ENCODE measurements around the gene FAM124B. TPM values are rescaled to one million over a fixed set of nuclear protein-coding genes. Genes with fewer than 3 reads are reported as not detected.

The FAM124B gene
- total RNA-seq, 1 donor from 2014 or later: 2.1 TPM

DNA sequence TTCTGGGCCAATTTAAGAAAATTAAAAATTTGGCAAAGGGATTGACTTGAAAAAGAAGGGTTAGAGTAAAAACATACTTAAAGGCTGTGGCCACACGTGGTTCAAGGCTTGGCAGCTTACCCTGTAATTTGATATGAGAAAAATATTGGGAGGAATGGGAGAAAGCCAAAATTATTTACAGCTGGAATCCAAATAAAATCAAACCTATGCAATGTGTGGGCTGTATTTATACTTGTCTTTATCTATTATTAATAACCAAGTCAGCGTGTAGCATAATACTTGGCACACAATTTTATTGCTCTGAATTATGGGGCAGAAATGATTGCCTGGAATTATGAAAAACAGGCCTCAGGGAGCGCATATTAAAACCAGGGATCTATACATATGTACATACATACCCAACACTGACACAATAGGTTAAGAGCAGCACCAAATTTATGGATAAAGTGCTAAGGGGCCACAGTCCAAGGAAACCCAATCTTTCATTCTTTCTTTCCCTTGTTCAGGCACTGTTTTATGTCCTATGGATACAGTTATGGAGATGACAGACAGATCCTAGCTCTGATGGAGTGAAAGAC is 35.6 kb downstream of the FAM124B start:
- no peak for DNase-seq (ENCODE audit: low spot score)
- no peaks in the 10 kb centered on the region for H3K4me1 Mint-ChIP-seq (ENCODE audit: low read depth)
- H3K9me3 Mint-ChIP-seq: no peaks in the 10 kb centered on the region
- H3K27ac Mint-ChIP-seq: no peak overlapping the region
- H3K27me3 Mint-ChIP-seq (ENCODE audit: low read depth): peaks cover 13% of the 10 kb centered on the region
- no peaks in the 10 kb centered on the region for H3K36me3 Mint-ChIP-seq (ENCODE audit: low read depth)
- no peak overlapping the region for H3K4me3 Mint-ChIP-seq (ENCODE audit: low read depth)
- intact Hi-C loops (cut with micrococcal nuclease): no loop called here

DNA sequence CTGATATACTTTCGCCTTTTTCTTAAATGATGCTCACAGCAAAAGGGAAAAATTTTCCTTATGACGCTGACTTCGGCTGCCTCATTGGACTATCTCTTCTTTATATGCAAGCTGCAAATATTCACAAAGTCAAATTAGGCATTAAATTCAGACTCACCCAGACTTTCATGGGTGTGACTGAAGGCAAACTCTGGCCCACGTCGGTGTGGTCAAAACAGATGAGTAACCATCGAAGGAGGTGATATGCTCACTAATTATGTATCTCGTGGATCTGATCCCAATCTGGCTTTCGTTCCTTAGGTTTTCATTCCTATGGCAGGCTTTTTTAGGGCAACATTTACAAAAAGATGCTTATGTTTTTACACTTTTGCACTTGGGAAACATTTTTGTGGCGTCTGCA is 36.6 kb downstream of the FAM124B start:
- no peaks in the 10 kb centered on the region for H3K36me3 Mint-ChIP-seq (ENCODE audit: low read depth)
- no peak overlapping the region for H3K27ac Mint-ChIP-seq
- intact Hi-C loops (cut with micrococcal nuclease): no loop called here

DNA sequence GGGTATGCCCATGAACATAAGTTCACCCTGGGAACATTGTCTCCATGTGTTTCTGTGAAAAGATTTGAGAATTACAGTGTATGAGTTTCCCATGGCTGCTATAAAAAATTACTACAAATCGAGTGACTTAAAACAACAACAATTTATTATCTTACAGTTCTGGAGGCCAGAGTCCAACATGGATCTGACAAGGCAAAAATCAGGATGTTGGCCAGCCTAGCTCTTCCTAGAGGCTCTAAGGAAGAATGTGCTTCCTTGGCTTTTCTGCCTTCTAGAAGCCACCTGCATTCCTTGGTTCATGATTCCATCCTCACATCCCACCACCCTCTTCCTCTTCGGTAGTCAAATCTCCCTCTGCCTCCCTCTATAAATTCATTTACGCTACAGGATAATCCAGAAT is 38.6 kb downstream of the FAM124B start:
- H3K4me1 Mint-ChIP-seq (ENCODE audit: low read depth): no peaks in the 10 kb centered on the region
- no peaks in the 10 kb centered on the region for H3K9me3 Mint-ChIP-seq
- DNase-seq (ENCODE audit: low spot score): no peak
- H3K4me3 Mint-ChIP-seq (ENCODE audit: low read depth): no peak overlapping the region
- H3K27ac Mint-ChIP-seq: no peak overlapping the region
- intact Hi-C loops (cut with micrococcal nuclease): no loop called here
- no peaks in the 10 kb centered on the region for H3K36me3 Mint-ChIP-seq (ENCODE audit: low read depth)
- peaks cover 10% of the 10 kb centered on the region for H3K27me3 Mint-ChIP-seq (ENCODE audit: low read depth)

More for the DNA sequence above, 36.6 kb downstream of the FAM124B start:
- no peak for DNase-seq (ENCODE audit: low spot score)
- H3K4me1 Mint-ChIP-seq (ENCODE audit: low read depth): no peaks in the 10 kb centered on the region
- no peaks in the 10 kb centered on the region for H3K9me3 Mint-ChIP-seq
- no peak overlapping the region for H3K4me3 Mint-ChIP-seq (ENCODE audit: low read depth)
- H3K27me3 Mint-ChIP-seq (ENCODE audit: low read depth): peaks cover 12% of the 10 kb centered on the region

DNA sequence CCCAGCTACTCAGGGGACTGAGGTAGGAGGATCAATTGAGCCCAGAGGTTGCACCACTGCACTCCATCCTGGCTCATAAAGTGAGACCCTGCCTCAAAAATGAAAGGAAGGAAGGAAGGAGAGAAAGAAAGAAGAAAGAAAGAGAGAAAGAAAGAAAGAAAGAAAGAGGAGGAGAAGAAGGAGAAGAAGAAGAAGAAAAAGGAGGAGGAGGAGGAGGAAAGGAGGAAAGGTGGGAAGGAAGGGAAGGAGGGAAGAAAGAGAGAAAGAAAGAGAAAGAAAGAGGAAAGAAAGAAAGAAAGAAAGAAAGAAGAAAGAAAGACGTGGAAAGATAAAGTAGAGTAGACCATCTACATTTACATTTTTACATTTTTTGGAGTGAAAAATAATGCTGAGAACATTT is 39.8 kb downstream of the FAM124B start:
- no peaks in the 10 kb centered on the region for H3K4me1 Mint-ChIP-seq (ENCODE audit: low read depth)

DNA sequence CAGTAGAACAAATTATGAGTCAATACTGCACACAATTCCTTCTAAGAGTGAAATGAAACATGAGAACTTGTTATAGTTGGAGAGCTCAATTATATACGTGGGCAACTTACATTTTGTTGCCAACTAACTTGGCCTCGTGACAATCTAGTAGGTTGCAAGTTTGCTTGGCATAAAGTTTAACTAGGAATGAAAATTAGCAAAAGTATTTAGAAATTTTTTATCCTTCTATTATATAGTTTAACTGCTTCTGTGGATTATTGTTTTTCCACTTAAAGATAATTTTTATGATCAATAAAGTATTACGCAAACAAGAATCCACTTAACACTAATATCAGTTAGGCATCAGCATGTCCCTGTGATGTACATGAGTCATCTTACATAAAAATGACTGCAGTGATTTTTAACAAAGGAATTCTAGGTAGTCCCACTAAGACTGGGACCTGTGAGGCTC is 41.1 kb downstream of the FAM124B start:
- intact Hi-C loops (cut with micrococcal nuclease): no loop called here
- H3K27ac Mint-ChIP-seq: no peak overlapping the region
- no peaks in the 10 kb centered on the region for H3K4me1 Mint-ChIP-seq (ENCODE audit: low read depth)
- no peak overlapping the region for H3K4me3 Mint-ChIP-seq (ENCODE audit: low read depth)
- DNase-seq (ENCODE audit: low spot score): no peak
- peaks cover 10% of the 10 kb centered on the region for H3K27me3 Mint-ChIP-seq (ENCODE audit: low read depth)
- no peaks in the 10 kb centered on the region for H3K9me3 Mint-ChIP-seq
- H3K36me3 Mint-ChIP-seq (ENCODE audit: low read depth): no peaks in the 10 kb centered on the region

More for the DNA sequence above, 39.8 kb downstream of the FAM124B start:
- H3K4me3 Mint-ChIP-seq (ENCODE audit: low read depth): no peak overlapping the region
- H3K36me3 Mint-ChIP-seq (ENCODE audit: low read depth): no peaks in the 10 kb centered on the region
- intact Hi-C loops (cut with micrococcal nuclease): no loop called here
- no peak overlapping the region for H3K27ac Mint-ChIP-seq
- no peaks in the 10 kb centered on the region for H3K9me3 Mint-ChIP-seq
- no peak for DNase-seq (ENCODE audit: low spot score)
- peaks cover 10% of the 10 kb centered on the region for H3K27me3 Mint-ChIP-seq (ENCODE audit: low read depth)

DNA sequence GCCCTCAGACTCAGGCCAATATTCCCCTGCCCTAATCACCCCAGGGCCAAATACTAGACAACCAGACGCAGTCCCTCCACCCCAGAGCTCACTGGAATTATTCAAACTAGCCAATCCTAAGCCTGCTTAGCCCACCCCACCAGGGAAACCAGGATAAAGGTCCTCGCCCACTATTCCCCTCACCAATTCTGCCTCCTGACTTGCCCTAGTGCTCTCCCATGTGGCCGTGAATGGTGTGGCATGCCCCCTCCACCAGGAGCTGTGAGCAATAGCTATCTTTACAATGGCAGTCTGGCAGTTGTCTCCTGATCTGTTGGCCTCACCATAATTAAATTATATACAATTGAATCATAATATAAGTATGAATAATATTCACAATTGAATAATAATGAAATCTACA is 42.3 kb downstream of the FAM124B start:
- Mint-ChIP-seq H3K36me3 (ENCODE audit: low read depth) (no peaks in the 10 kb centered on the region), H3K9me3 (no peaks in the 10 kb centered on the region), H3K4me3 (ENCODE audit: low read depth) (no peak overlapping the region), H3K27ac (no peak overlapping the region), H3K4me1 (ENCODE audit: low read depth) (no peaks in the 10 kb centered on the region), H3K27me3 (ENCODE audit: low read depth) (peaks cover 10% of the 10 kb centered on the region)
- intact Hi-C loops (cut with micrococcal nuclease): no loop called here
- no peak for DNase-seq (ENCODE audit: low spot score)

DNA sequence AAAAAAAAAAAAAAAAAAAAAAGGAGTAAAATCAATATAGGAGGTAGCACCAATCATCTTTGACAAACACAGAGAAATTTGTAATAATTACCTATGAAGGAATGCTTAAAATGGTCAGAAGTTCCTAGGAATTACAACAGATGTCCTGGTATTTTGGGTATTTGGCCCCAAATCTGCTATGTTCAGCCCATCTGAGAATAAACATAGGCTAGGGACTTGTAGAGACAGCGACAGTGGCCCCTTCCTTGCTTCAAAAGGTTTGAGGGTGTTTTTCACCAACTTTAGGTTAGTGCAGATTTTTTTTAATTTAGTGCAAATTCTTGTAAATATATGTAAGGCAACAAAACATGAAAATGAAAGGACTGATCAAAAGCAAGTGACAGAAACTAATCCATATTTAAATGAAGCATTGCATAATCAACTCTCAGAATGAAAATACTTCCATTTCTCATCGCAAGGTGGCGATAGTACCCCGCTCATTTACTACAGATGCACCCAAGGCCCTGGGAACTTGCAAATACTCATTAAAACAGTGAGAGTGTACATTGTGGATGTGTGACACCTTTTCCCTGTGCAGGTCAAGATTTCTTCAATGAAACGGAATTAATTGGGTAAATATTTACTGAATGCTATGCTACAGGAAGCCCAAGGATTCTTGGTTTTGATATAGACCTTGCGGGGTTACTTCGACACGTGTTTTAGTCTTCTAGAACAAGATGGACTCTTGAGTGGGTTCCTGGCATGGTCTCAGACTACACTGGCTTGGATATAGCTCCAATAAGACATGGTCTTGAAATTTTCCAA is 44.6 kb downstream of the FAM124B start:
- Mint-ChIP-seq H3K9me3 (no peaks in the 10 kb centered on the region), H3K36me3 (ENCODE audit: low read depth) (no peaks in the 10 kb centered on the region), H3K4me3 (ENCODE audit: low read depth) (no peak overlapping the region), H3K4me1 (ENCODE audit: low read depth) (no peaks in the 10 kb centered on the region), H3K27me3 (ENCODE audit: low read depth) (peaks cover 10% of the 10 kb centered on the region), H3K27ac (no peak overlapping the region)
- peak; percentile 32 for DNase-seq (ENCODE audit: low spot score)
- intact Hi-C loops (cut with micrococcal nuclease): loop anchor here (1.0 to 2.0 kb wide), 3 partner anchors 92 to 421 kb away; no protein-coding TSS in a partner anchor

DNA sequence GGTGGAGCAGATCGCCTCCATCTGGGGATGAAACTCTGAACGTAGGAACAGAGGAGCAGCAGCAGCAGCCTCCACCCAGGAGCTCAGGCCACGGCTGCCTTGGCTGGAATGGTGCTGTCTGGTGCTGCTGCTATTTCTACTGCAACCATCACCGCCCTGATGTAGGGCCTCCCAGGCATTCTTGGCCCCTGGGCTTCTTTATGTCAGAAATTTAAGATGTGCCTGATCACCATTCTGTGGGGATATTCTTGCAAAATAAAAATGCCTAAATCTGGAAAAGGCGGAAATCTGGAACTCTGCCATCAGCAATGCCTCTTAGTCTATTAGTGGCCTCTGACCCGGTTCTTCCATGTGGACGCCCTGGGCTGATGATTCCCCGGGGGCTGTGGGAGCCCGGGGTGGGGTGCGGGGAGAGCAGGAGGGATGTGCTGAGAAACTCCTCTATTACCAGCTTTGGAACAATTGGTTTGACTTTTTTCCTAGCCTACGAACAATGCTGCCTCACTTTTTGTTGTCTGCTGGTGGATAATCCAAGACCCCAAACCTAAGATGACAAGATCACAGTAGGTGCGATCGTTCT is 47.2 kb downstream of the FAM124B start:
- DNase-seq (ENCODE audit: low spot score): no peak
- intact Hi-C loops (cut with micrococcal nuclease): no loop called here
- Mint-ChIP-seq H3K4me1 (ENCODE audit: low read depth) (no peaks in the 10 kb centered on the region), H3K4me3 (ENCODE audit: low read depth) (no peak overlapping the region), H3K27me3 (ENCODE audit: low read depth) (peaks cover 16% of the 10 kb centered on the region), H3K27ac (no peak overlapping the region), H3K9me3 (no peaks in the 10 kb centered on the region), H3K36me3 (ENCODE audit: low read depth) (no peaks in the 10 kb centered on the region)

DNA sequence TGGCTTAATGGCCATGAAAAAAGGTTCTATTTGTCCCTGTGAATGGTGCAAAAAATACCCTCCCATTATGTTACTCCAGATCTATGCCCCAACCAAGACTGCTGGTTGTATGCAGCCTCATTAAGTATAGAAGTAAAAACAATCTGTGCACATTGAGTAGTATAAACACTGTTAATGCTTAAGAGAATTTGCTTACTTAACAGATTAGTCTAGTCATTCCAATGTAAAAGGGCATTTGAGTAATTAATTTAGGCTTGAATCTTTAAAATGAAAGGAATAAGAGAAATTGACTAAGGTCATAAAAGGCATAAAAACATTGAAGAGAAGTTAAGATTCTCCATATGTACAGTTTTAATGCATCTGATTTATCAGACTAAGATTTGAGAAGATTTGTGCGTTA is 51.2 kb downstream of the FAM124B start:
- no peaks in the 10 kb centered on the region for H3K9me3 Mint-ChIP-seq
- no peak for DNase-seq (ENCODE audit: low spot score)
- H3K4me3 Mint-ChIP-seq (ENCODE audit: low read depth): no peak overlapping the region
- no peak overlapping the region for H3K27ac Mint-ChIP-seq
- intact Hi-C loops (cut with micrococcal nuclease): no loop called here
- H3K36me3 Mint-ChIP-seq (ENCODE audit: low read depth): no peaks in the 10 kb centered on the region
- no peaks in the 10 kb centered on the region for H3K4me1 Mint-ChIP-seq (ENCODE audit: low read depth)
- H3K27me3 Mint-ChIP-seq (ENCODE audit: low read depth): peaks cover 24% of the 10 kb centered on the region

DNA sequence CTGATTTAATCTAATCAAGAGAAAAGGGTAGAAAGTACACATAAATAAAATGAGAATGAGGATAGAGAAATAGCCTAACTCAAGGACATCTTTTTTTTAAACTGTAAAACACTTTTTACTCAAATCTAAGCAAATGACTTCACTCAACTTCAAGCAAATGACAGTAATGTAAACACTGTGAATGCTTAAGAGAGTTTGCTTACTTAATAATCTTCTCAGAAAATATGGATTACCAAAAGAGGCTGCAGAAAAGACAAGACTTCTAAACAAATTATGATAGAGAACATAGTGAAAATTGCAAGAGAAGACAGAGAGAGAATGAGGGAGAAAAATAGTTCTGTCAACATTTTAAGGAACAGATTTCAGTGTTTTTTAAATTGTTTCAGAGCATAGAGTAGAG is 52.5 kb downstream of the FAM124B start:
- Mint-ChIP-seq H3K4me3 (ENCODE audit: low read depth) (no peak overlapping the region), H3K27me3 (ENCODE audit: low read depth) (peaks cover 28% of the 10 kb centered on the region), H3K4me1 (ENCODE audit: low read depth) (no peaks in the 10 kb centered on the region), H3K27ac (no peak overlapping the region), H3K36me3 (ENCODE audit: low read depth) (no peaks in the 10 kb centered on the region), H3K9me3 (no peaks in the 10 kb centered on the region)
- DNase-seq (ENCODE audit: low spot score): no peak
- intact Hi-C loops (cut with micrococcal nuclease): no loop called here

DNA sequence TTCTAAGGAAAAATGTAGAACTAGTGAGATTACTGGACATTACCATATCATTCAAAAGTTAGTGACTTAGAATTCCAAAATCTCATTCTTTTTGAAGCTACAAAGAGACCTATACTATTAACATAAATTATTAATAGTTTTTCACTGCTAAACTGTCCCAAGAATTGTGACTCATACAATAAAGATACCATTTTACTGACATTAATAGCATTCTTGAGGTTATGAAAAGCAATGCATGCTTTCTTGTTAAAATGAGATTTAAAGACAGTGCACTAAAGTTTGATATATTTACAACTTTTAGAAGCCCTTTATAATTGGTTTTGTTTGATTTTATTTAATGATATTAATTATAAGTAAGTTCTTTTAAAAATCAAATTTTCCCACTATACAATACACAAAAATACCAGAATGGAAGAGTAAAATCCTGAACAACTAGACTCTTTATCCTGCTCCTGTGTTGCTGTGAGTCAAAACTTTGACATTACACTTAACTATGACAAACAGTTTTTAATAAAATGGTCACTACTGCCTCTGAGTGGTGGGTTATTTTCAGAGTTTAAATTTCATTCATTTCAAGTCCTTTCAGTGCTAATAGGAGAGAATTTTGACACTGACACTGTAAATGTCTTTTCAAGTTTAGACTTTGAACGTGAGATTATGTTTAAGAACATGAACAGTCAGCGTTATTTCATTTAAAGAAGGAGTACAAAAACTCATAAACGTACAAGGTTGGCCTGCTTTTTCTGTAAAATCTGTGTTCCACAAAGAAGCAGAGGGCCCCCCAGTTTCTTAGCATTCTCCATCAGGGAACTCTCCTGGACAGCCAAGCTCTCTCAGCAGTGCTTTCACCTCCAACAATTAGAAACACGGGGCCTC is 54.5 kb downstream of the FAM124B start:
- no peak overlapping the region for H3K27ac Mint-ChIP-seq
- H3K27me3 Mint-ChIP-seq (ENCODE audit: low read depth): peaks cover 35% of the 10 kb centered on the region
- H3K4me3 Mint-ChIP-seq (ENCODE audit: low read depth): no peak overlapping the region
- no peaks in the 10 kb centered on the region for H3K9me3 Mint-ChIP-seq
- no peaks in the 10 kb centered on the region for H3K36me3 Mint-ChIP-seq (ENCODE audit: low read depth)
- no peak for DNase-seq (ENCODE audit: low spot score)
- no peaks in the 10 kb centered on the region for H3K4me1 Mint-ChIP-seq (ENCODE audit: low read depth)
- intact Hi-C loops (cut with micrococcal nuclease): no loop called here

DNA sequence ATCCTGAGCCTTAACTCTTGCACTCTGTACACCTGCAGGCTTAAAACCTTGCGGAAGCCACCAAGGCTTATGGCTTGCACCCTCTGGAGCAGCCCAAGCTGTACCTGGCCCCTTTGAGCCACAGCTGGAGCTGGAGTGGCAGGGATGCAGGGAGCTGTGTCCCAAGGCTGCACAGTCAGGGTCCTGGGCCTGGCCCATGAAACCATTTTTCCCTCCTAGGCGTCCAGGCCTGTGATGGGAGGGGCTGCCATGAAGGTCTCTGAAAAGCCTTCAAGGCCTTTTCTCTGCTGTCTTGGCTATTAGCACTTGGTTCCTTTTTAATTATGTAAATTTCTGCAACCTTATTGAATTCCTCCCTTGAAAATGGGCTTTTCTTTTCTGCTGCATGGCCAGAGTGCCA is 56.4 kb downstream of the FAM124B start:
- no peak overlapping the region for H3K27ac Mint-ChIP-seq
- no peaks in the 10 kb centered on the region for H3K4me1 Mint-ChIP-seq (ENCODE audit: low read depth)
- peaks cover 27% of the 10 kb centered on the region for H3K27me3 Mint-ChIP-seq (ENCODE audit: low read depth)
- DNase-seq (ENCODE audit: low spot score): no peak
- no peak overlapping the region for H3K4me3 Mint-ChIP-seq (ENCODE audit: low read depth)
- H3K9me3 Mint-ChIP-seq: no peaks in the 10 kb centered on the region
- H3K36me3 Mint-ChIP-seq (ENCODE audit: low read depth): no peaks in the 10 kb centered on the region
- intact Hi-C loops (cut with micrococcal nuclease): no loop called here
